ENCODE measurements around the gene SAMD3. TPM values are rescaled to one million over a fixed set of nuclear protein-coding genes. Genes with fewer than 3 reads are reported as not detected.

The SAMD3 gene
- total and polyA plus RNA-seq, 2 of the 8 experiments (the other 6 are each of a cell fraction or from before 2014, with no cell fraction given) = 1.8 to 1.9 TPM

DNA sequence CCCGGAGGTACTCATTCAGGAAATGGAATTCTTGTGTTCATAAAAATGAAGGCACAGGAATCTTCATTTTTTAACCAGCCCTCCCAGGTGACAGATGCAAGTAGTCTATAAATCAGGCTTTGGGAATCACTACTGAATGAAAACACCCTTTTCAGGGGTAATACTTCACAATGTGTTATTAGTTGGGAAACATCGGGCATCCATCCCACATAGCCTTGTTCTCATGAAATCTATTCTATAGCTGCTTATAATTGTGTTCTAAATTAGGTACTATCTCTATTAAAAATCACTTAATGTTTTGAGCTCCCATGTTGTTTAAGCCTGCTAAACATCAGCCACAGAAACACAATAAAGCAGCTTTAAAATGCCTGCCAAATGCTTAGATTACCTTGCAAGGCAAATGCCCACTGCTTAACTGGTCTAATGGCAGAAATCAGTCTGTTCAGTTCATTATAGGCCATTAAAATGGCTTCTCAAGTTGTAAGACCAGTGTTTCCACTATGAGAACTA, 109.5 kb downstream of the SAMD3 start (continued):
- TF ChIP-seq, protein P1, sequence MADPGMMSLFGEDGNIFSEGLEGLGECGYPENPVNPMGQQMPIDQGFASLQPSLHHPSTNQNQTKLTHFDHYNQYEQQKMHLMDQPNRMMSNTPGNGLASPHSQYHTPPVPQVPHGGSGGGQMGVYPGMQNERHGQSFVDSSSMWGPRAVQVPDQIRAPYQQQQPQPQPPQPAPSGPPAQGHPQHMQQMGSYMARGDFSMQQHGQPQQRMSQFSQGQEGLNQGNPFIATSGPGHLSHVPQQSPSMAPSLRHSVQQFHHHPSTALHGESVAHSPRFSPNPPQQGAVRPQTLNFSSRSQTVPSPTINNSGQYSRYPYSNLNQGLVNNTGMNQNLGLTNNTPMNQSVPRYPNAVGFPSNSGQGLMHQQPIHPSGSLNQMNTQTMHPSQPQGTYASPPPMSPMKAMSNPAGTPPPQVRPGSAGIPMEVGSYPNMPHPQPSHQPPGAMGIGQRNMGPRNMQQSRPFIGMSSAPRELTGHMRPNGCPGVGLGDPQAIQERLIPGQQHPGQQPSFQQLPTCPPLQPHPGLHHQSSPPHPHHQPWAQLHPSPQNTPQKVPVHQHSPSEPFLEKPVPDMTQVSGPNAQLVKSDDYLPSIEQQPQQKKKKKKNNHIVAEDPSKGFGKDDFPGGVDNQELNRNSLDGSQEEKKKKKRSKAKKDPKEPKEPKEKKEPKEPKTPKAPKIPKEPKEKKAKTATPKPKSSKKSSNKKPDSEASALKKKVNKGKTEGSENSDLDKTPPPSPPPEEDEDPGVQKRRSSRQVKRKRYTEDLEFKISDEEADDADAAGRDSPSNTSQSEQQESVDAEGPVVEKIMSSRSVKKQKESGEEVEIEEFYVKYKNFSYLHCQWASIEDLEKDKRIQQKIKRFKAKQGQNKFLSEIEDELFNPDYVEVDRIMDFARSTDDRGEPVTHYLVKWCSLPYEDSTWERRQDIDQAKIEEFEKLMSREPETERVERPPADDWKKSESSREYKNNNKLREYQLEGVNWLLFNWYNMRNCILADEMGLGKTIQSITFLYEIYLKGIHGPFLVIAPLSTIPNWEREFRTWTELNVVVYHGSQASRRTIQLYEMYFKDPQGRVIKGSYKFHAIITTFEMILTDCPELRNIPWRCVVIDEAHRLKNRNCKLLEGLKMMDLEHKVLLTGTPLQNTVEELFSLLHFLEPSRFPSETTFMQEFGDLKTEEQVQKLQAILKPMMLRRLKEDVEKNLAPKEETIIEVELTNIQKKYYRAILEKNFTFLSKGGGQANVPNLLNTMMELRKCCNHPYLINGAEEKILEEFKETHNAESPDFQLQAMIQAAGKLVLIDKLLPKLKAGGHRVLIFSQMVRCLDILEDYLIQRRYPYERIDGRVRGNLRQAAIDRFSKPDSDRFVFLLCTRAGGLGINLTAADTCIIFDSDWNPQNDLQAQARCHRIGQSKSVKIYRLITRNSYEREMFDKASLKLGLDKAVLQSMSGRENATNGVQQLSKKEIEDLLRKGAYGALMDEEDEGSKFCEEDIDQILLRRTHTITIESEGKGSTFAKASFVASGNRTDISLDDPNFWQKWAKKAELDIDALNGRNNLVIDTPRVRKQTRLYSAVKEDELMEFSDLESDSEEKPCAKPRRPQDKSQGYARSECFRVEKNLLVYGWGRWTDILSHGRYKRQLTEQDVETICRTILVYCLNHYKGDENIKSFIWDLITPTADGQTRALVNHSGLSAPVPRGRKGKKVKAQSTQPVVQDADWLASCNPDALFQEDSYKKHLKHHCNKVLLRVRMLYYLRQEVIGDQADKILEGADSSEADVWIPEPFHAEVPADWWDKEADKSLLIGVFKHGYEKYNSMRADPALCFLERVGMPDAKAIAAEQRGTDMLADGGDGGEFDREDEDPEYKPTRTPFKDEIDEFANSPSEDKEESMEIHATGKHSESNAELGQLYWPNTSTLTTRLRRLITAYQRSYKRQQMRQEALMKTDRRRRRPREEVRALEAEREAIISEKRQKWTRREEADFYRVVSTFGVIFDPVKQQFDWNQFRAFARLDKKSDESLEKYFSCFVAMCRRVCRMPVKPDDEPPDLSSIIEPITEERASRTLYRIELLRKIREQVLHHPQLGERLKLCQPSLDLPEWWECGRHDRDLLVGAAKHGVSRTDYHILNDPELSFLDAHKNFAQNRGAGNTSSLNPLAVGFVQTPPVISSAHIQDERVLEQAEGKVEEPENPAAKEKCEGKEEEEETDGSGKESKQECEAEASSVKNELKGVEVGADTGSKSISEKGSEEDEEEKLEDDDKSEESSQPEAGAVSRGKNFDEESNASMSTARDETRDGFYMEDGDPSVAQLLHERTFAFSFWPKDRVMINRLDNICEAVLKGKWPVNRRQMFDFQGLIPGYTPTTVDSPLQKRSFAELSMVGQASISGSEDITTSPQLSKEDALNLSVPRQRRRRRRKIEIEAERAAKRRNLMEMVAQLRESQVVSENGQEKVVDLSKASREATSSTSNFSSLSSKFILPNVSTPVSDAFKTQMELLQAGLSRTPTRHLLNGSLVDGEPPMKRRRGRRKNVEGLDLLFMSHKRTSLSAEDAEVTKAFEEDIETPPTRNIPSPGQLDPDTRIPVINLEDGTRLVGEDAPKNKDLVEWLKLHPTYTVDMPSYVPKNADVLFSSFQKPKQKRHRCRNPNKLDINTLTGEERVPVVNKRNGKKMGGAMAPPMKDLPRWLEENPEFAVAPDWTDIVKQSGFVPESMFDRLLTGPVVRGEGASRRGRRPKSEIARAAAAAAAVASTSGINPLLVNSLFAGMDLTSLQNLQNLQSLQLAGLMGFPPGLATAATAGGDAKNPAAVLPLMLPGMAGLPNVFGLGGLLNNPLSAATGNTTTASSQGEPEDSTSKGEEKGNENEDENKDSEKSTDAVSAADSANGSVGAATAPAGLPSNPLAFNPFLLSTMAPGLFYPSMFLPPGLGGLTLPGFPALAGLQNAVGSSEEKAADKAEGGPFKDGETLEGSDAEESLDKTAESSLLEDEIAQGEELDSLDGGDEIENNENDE (IDR thresholded peaks at IDR 0.05; ENCODE audit: insufficient replicate concordance, low read length) = no peak
- TF ChIP-seq POLR2A (IDR thresholded peaks at IDR 0.05; ENCODE audit: control extremely low read depth in 1 of 2, low read depth in 2 of 2, low read length in 2 of 2) (no peak), TAF7 (optimal IDR thresholded peaks at IDR 0.05; ENCODE audit: borderline replicate concordance, low read depth, low read length) (no peak), CHD1 (IDR thresholded peaks at IDR 0.05; ENCODE audit: low read depth, low read length) (no peak), SIX5 (IDR thresholded peaks at IDR 0.05; ENCODE audit: low read depth, low read length) (no peak), TCF12 (IDR thresholded peaks at IDR 0.05; ENCODE audit: low read depth, low read length) (no peak), SIRT6 (IDR thresholded peaks at IDR 0.05; ENCODE audit: low read length) (no peak), HDAC6 (IDR thresholded peaks at IDR 0.05; ENCODE audit: low read depth, low read length) (no peak), ZNF274 (IDR thresholded peaks at IDR 0.05; ENCODE audit: borderline replicate concordance, extremely low read depth, low read length) (no peak), SAP30 (IDR thresholded peaks at IDR 0.05; ENCODE audit: insufficient read depth, insufficient replicate concordance, low read length) (no peak)
- TF ChIP-seq, protein P2, sequence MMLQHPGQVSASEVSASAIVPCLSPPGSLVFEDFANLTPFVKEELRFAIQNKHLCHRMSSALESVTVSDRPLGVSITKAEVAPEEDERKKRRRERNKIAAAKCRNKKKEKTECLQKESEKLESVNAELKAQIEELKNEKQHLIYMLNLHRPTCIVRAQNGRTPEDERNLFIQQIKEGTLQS (IDR thresholded peaks at IDR 0.05; ENCODE audit: insufficient read depth, low read depth, low read length) = no peak

All from H1 (cell line).